H1 (cell line): ENCODE results near the gene MYLK4.

ENCODE experiments used
- ASH2L ChIP-seq: fragments of 200-600, 300-600 bp; sonication (generic); IDR thresholded peaks from one replicate; pipeline ENCODE4 v1.7.1; 2017; ENCODE audit warnings: low read length
- EP300 ChIP-seq, 2 experiments: IDR thresholded peaks; 1 replicate in 1 of 2; 2 replicates in 1 of 2; pipeline ENCODE4 v1.6.1; 2011 to 2012; ENCODE audit warnings: low read depth in 2 of 2, low read length in 2 of 2, mild to moderate bottlenecking in 2 of 2, borderline replicate concordance in 1 of 2, inconsistent platforms in 1 of 2, moderate library complexity in 1 of 2
- EZH2 ChIP-seq: fragments of 200-600 bp; sonication (generic); IDR thresholded peaks from 2 replicates; pipeline ENCODE4 v1.7.1; 2012; ENCODE audit warnings: low read depth, mild to moderate bottlenecking, moderate library complexity, low read length, inconsistent platforms; ENCODE audit not compliant: severe bottlenecking
- JUND ChIP-seq: IDR thresholded peaks from 2 replicates; pipeline ENCODE4 v1.6.1; 2011; ENCODE audit warnings: mild to moderate bottlenecking, improper control_type of control experiment, low read length
- POLR2A ChIP-seq, 2 experiments: IDR thresholded peaks; 1 replicate in 1 of 2; 2 replicates in 1 of 2; pipeline ENCODE4 v1.6.1; 2011; ENCODE audit warnings: low read depth in 2 of 2, low read length in 2 of 2, mild to moderate bottlenecking in 2 of 2; ENCODE audit errors: control extremely low read depth in 1 of 2
- POLR2AphosphoS5 ChIP-seq: IDR thresholded peaks from 2 replicates; pipeline ENCODE4 v1.6.1; 2011; ENCODE audit warnings: low read depth, low read length
- RXRA ChIP-seq: IDR thresholded peaks from 2 replicates; pipeline ENCODE4 v1.6.1; 2011; ENCODE audit warnings: low read depth, mild to moderate bottlenecking, low read length, moderate library complexity; ENCODE audit not compliant: insufficient read depth
- SRF ChIP-seq: IDR thresholded peaks from 2 replicates; pipeline ENCODE4 v1.6.1; 2011; ENCODE audit warnings: mild to moderate bottlenecking, low read depth, low read length, moderate library complexity
- SUZ12 ChIP-seq: fragments of 200-600 bp; sonication (generic); IDR thresholded peaks from 2 replicates; pipeline ENCODE4 v1.6.1; 2012; ENCODE audit warnings: mild to moderate bottlenecking, inconsistent platforms, low read length, moderate library complexity, mixed read lengths
- YY1 ChIP-seq: IDR thresholded peaks from 2 replicates; pipeline ENCODE4 v1.6.1; 2011; ENCODE audit warnings: low read depth, mild to moderate bottlenecking, low read length
- ZNF274 ChIP-seq: IDR thresholded peaks from 2 replicates; pipeline ENCODE4 v1.7.0; 2012; ENCODE audit warnings: low read length, borderline replicate concordance; ENCODE audit errors: extremely low read depth
- TF ChIP-seq, protein P1 (sequence below): IDR thresholded peaks from 2 replicates; pipeline ENCODE4 v1.6.1; 2012; ENCODE audit warnings: inconsistent platforms
- TF ChIP-seq, protein P2 (sequence below), 3 experiments: IDR thresholded peaks; 1 replicate in 2 of 3; 2 replicates in 1 of 3; pipeline versions ENCODE4 v1.5.1 to v1.6.1; 2011; ENCODE audit warnings: low read length in 3 of 3, mild to moderate bottlenecking in 3 of 3, inconsistent platforms in 2 of 3, low read depth in 1 of 3, moderate library complexity in 1 of 3; ENCODE audit not compliant: insufficient read depth in 1 of 3; ENCODE audit errors: control extremely low read depth in 1 of 3

DNA sequence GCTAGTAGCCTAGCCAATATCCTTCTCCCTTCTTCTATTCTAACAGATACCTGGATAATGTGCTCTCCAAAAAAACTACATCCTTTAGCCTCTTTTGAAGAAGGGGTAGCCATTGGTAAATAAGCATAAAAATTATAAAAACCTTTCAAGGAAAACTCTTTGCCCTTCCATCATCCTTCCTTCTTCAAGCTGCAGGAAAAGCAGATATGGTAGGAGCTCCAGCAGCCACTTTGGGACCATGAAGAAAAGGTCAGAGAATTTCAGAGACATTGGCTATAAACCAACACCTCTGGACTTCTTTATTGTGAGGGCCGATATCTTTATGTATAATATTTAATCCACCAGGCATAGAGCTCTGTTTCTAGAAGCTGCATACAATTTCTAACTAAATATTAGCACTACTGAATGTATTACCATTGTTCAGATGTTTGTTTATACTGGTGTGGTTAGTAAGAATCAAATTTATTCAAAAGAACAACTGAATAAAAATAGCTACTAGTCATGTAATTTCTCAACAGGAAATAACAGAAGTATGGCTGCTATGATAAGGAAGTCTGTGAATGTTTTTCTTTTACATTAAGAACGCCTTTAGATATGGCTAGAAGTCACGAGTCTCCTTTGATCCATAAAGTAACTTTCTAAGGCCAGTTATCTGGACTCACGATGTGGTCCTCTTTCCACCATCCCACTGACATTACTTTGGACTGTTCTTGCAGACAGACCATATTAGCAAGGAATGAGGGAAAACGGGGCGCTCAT lies 32.2 kb downstream of the MYLK4 start:
- TF ChIP-seq EZH2 (no peak), POLR2AphosphoS5 (no peak), JUND (no peak), EP300 (IDR thresholded peaks at IDR 0.05; ENCODE audit: borderline replicate concordance in 1 of 2, low read depth in 2 of 2, low read length in 2 of 2) (no peak), ASH2L (no peak), POLR2A (IDR thresholded peaks at IDR 0.05; ENCODE audit: control extremely low read depth in 1 of 2, low read depth in 2 of 2, low read length in 2 of 2) (no peak), SUZ12 (no peak), YY1 (no peak), RXRA (no peak), ZNF274 (no peak), SRF (no peak)
- TF ChIP-seq, protein P1, sequence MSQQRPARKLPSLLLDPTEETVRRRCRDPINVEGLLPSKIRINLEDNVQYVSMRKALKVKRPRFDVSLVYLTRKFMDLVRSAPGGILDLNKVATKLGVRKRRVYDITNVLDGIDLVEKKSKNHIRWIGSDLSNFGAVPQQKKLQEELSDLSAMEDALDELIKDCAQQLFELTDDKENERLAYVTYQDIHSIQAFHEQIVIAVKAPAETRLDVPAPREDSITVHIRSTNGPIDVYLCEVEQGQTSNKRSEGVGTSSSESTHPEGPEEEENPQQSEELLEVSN: no peak
- TF ChIP-seq, protein P2, sequence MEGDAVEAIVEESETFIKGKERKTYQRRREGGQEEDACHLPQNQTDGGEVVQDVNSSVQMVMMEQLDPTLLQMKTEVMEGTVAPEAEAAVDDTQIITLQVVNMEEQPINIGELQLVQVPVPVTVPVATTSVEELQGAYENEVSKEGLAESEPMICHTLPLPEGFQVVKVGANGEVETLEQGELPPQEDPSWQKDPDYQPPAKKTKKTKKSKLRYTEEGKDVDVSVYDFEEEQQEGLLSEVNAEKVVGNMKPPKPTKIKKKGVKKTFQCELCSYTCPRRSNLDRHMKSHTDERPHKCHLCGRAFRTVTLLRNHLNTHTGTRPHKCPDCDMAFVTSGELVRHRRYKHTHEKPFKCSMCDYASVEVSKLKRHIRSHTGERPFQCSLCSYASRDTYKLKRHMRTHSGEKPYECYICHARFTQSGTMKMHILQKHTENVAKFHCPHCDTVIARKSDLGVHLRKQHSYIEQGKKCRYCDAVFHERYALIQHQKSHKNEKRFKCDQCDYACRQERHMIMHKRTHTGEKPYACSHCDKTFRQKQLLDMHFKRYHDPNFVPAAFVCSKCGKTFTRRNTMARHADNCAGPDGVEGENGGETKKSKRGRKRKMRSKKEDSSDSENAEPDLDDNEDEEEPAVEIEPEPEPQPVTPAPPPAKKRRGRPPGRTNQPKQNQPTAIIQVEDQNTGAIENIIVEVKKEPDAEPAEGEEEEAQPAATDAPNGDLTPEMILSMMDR (IDR thresholded peaks at IDR 0.05; ENCODE audit: control extremely low read depth in 1 of 3, insufficient read depth in 1 of 3, low read depth in 1 of 3, low read length in 3 of 3): no peak
